ENCODE results near the gene TRIP12. TPM values are rescaled to one million over a fixed set of nuclear protein-coding genes. Genes with fewer than 3 reads are reported as not detected.

TRIP12 gene
- total RNA-seq, 2 experiments from 2014 or later: 151 to 178 TPM

GRCh38 chr2:229800997-229801754 is 120.6 kb downstream of the TRIP12 start:
- peak; percentile 87 for TF ChIP-seq CTCF (IDR thresholded peaks at IDR 0.05)
- peak; percentile 73 for ATAC-seq (ENCODE audit: poor library complexity)
- intact Hi-C loops (cut with DNase I, micrococcal nuclease): loop anchor here (1.0 to 10.0 kb wide), 8 partner anchors 54 to 810 kb away; partner anchors contain the start of gene SLC16A14 (in 1 of the 2)

DNA sequence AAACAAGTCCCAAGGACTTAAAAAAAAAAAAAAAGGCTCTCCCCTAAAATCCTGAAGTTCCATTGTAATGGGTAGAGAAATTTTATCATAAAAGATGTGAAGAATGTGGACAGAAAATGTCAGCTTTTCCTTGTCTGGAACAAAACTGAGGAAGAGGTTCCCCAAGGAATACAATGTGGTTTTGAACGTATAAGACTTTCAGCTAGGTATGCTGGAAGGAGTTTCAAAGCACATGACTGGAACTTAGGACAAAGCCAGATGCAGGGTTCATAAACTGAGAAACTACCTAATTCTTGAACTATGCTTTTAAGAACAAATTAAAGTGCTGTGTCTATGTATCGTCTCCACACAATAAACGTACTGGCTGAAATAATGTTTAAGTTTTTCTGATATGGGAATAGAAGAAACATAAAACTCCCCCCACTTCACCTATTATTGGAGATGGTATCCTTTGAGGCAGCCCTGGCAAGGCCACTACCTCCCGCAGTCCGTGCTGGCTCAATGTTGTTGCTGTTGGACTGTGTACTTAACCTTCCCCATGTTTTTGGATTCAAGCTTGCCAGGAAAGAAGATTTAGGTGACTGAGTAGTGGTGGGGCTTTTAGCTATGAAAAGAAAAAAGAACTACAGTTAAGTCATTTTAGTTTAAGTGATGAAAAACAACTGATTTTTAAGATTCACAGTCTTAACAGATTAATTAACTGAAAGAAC is 123.2 kb downstream of the TRIP12 start:
- no peaks in the 10 kb centered on the region for H3K9me3 Mint-ChIP-seq
- ChIA-PET POLR2A (no interaction called here), CTCF (interaction anchor here (1.2 to 1.6 kb wide), 3 partner anchors 10 to 112 kb away, joined by 3 to 4 read pairs (median 3); no protein-coding TSS in a partner anchor)
- H3K36me3 ChIP-seq (ENCODE audit: insufficient read depth, low read length): peaks cover 91% of the 10 kb centered on the region
- no peaks in the 10 kb centered on the region for H3K27me3 ChIP-seq (ENCODE audit: control insufficient read depth in 1 of 2, insufficient read depth in 2 of 2, low read length in 2 of 2)
- H3K4me1 ChIP-seq (ENCODE audit: insufficient read depth, low read length): no peaks in the 10 kb centered on the region
- H3K36me3 Mint-ChIP-seq (ENCODE audit: low read depth): peaks cover 95% of the 10 kb centered on the region
- no peak overlapping the region for H3K27ac ChIP-seq (ENCODE audit: low read depth in 1 of 2, low read length in 2 of 2)
- DNase-seq: no peak
- H3K27me3 Mint-ChIP-seq: no peaks in the 10 kb centered on the region
- H3K4me3 ChIP-seq (ENCODE audit: low read length): no peak overlapping the region
- H3K4me1 Mint-ChIP-seq (ENCODE audit: low read depth): peaks cover 11% of the 10 kb centered on the region
- ATAC-seq (ENCODE audit: poor library complexity): no peak
- H3K4me3 Mint-ChIP-seq: no peak overlapping the region
- intact Hi-C loops (cut with DNase I, micrococcal nuclease): no loop called here
- TF ChIP-seq CTCF (IDR thresholded peaks at IDR 0.05): no peak
- no peaks in the 10 kb centered on the region for H3K9me3 ChIP-seq (ENCODE audit: control insufficient read depth in 1 of 2, insufficient read depth in 1 of 2, low read length in 2 of 2)
- H3K27ac Mint-ChIP-seq: no peak overlapping the region

More at GRCh38 chr2:229800997-229801754, 120.6 kb downstream of the TRIP12 start:
- no peak overlapping the region for H3K4me3 ChIP-seq (ENCODE audit: low read length)
- peaks cover 95% of the 10 kb centered on the region for H3K36me3 Mint-ChIP-seq (ENCODE audit: low read depth)
- DNase-seq: peak; percentile 62 to 87 (median 70)
- H3K27ac ChIP-seq (ENCODE audit: low read depth in 1 of 2, low read length in 2 of 2): no peak overlapping the region
- H3K27me3 ChIP-seq (ENCODE audit: control insufficient read depth in 1 of 2, insufficient read depth in 2 of 2, low read length in 2 of 2): no peaks in the 10 kb centered on the region
- no peaks in the 10 kb centered on the region for H3K9me3 Mint-ChIP-seq
- peaks cover 11% of the 10 kb centered on the region for H3K4me1 Mint-ChIP-seq (ENCODE audit: low read depth)
- H3K4me3 Mint-ChIP-seq: no peak overlapping the region
- peak overlapping the region; percentile 8 for H3K27ac Mint-ChIP-seq
- H3K27me3 Mint-ChIP-seq: no peaks in the 10 kb centered on the region
- H3K36me3 ChIP-seq (ENCODE audit: insufficient read depth, low read length): peaks cover 89% of the 10 kb centered on the region
- H3K9me3 ChIP-seq (ENCODE audit: control insufficient read depth in 1 of 2, insufficient read depth in 1 of 2, low read length in 2 of 2): no peaks in the 10 kb centered on the region
- ChIA-PET POLR2A (interaction anchor here (0.6 to 1.3 kb wide), 7 partner anchors 34 to 120 kb away, joined by 3 to 9 read pairs (median 3); no protein-coding TSS in a partner anchor), CTCF (interaction anchor here (0.6 to 3.2 kb wide), 27 partner anchors 12 to 406 kb away, joined by 3 to 23 read pairs (median 4); partner anchors contain the start of genes FBXO36 and TRIP12)
- no peaks in the 10 kb centered on the region for H3K4me1 ChIP-seq (ENCODE audit: insufficient read depth, low read length)

DNA sequence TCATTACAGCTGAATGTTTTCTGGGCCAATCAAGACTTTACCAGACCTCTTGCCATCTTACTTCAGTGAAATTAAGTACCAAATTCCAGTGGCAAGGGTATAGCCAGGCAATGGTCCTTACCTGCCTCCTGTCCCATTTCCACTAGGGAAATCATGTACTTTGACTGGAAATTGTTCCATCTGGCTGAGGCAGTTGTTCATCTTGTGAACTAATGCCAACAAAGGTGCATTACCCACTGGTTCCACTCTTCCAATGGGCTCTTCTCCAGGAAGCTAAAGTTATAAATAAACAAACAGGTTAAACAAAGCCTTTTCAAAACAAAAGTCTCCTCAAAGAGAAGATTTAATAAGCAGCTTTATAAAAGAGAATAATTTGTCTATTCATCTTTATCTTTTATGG is 126.8 kb downstream of the TRIP12 start:
- TF ChIP-seq CTCF (IDR thresholded peaks at IDR 0.05): no peak
- CTCF ChIA-PET: no interaction called here
- no peak overlapping the region for H3K27ac Mint-ChIP-seq
- Histone ChIP-seq H3K9me3 (ENCODE audit: control insufficient read depth in 1 of 2, insufficient read depth in 1 of 2, low read length in 2 of 2) (no peaks in the 10 kb centered on the region), H3K4me3 (ENCODE audit: low read length) (no peak overlapping the region), H3K36me3 (ENCODE audit: insufficient read depth, low read length) (peaks cover 95% of the 10 kb centered on the region), H3K27me3 (ENCODE audit: control insufficient read depth in 1 of 2, insufficient read depth in 2 of 2, low read length in 2 of 2) (no peaks in the 10 kb centered on the region), H3K27ac (ENCODE audit: low read depth in 1 of 2, low read length in 2 of 2) (no peak overlapping the region), H3K4me1 (ENCODE audit: insufficient read depth, low read length) (no peaks in the 10 kb centered on the region)
- no peaks in the 10 kb centered on the region for H3K27me3 Mint-ChIP-seq
- peaks cover 93% of the 10 kb centered on the region for H3K36me3 Mint-ChIP-seq (ENCODE audit: low read depth)
- POLR2A ChIA-PET: no interaction called here
- intact Hi-C loops (cut with DNase I, micrococcal nuclease): no loop called here
- no peak overlapping the region for H3K4me3 Mint-ChIP-seq
- DNase-seq: no peak
- H3K9me3 Mint-ChIP-seq: no peaks in the 10 kb centered on the region
- no peak for ATAC-seq (ENCODE audit: poor library complexity)
- H3K4me1 Mint-ChIP-seq (ENCODE audit: low read depth): no peaks in the 10 kb centered on the region
